ENCODE results near the gene SNED1. TPM values are rescaled to one million over a fixed set of nuclear protein-coding genes. Genes with fewer than 3 reads are reported as not detected.

Gene SNED1
- total and polyA plus RNA-seq, 9 of the 15 experiments (the other 6 are each of a cell fraction or from before 2014, with no cell fraction given): 0.03 to 0.07 (median 0.05) TPM; not detected in 5

- peaks cover 0 to 9% of the 10 kb centered on the region in 2 experiments; a peak in 2 of 5 replicates for H3K4me1 ChIP-seq (replicated peaks in 1 of 2; ENCODE audit: control insufficient read depth in 2 of 2, insufficient read depth in 2 of 2, low read length in 2 of 2)
- TF ChIP-seq STAG1 (CRISPR knock-in tag; IDR thresholded peaks at IDR 0.05; ENCODE audit: borderline replicate concordance) (no peak), TRIM25 (IDR thresholded peaks at IDR 0.05; ENCODE audit: borderline replicate concordance) (no peak), ZNF780A (CRISPR knock-in tag; IDR thresholded peaks at IDR 0.05) (no peak), ELF1 (tag; IDR thresholded peaks at IDR 0.05) (no peak), ZKSCAN1 (IDR thresholded peaks at IDR 0.05; ENCODE audit: low read depth, low read length) (no peak), MTA1 (IDR thresholded peaks at IDR 0.05; ENCODE audit: borderline replicate concordance) (no peak), ZNF609 (CRISPR knock-in tag; IDR thresholded peaks at IDR 0.05; ENCODE audit: borderline replicate concordance) (no peak), ZBED1 (IDR thresholded peaks at IDR 0.05) (no peak), HDGF (IDR thresholded peaks at IDR 0.05) (no peak), MNT (conservative IDR thresholded peaks at IDR 0.05) (no peak), BDP1 (IDR thresholded peaks at IDR 0.05; ENCODE audit: insufficient read depth, insufficient read length) (no peak), CBX3 (IDR thresholded peaks at IDR 0.05; ENCODE audit: borderline replicate concordance in 1 of 2, low read length in 2 of 2) (no peak), ZNF778 (CRISPR knock-in tag; IDR thresholded peaks at IDR 0.05) (no peak)
These were observed 43.3 kb downstream of the SNED1 start for GRCh38 chr2:241041589-241042158.

More at GRCh38 chr2:241041589-241042158, 43.3 kb downstream of the SNED1 start:
- in situ Hi-C loops (cut with MboI) (no loop called here), intact Hi-C loops (cut with micrococcal nuclease) (no loop called here)
- Histone ChIP-seq H3K9ac (ENCODE audit: insufficient read depth in 1 of 2, low read depth in 2 of 2, low read length in 2 of 2) (no peak overlapping the region), H3K4me3 (no peak overlapping the region), H3K4me2 (ENCODE audit: insufficient read depth, low read length) (no peak overlapping the region), H3K9me3 (replicated peaks; ENCODE audit: control insufficient read depth, insufficient read depth, low read depth, low read length) (no peaks in the 10 kb centered on the region), H3K36me3 (ENCODE audit: control insufficient read depth, insufficient read depth, low read length) (no peaks in the 10 kb centered on the region), H3K79me2 (ENCODE audit: control insufficient read depth, insufficient read depth, low read length) (no peaks in the 10 kb centered on the region), H4K20me1 (replicated peaks; ENCODE audit: control insufficient read depth, insufficient read depth, low read length) (no peaks in the 10 kb centered on the region; the same call in 1 of the 2 replicates), H3K9me1 (ENCODE audit: control insufficient read depth, insufficient read depth, low read length) (no peaks in the 10 kb centered on the region), H3K27me3 (ENCODE audit: control insufficient read depth in 2 of 2, insufficient read depth in 2 of 2, low read length in 2 of 2) (peaks cover 0 to 38% of the 10 kb centered on the region in 2 experiments; a peak in 2 of 5 replicates), H3K27ac (ENCODE audit: extremely low read depth, low read depth, low read length) (no peak overlapping the region), H2AFZ (ENCODE audit: low read depth, low read length) (no peak overlapping the region)
- POLR2A ChIA-PET: no interaction called here
- WGBS (ENCODE audit: insufficient coverage, low coverage, missing lambda C conversion rate): 0% methylated on average over 4 of the region's 5 CpGs
- DNase-seq (ENCODE audit: extremely low read depth in 1 of 4, low spot score in 3 of 4) (no peak), FAIRE-seq (no peak), ATAC-seq (no peak)
- CTCF ChIA-PET (ENCODE audit: low intra/inter-chr PET ratio): interaction anchor here (0.6 kb wide), 1 partner anchor 10 kb away, joined by 3 read pairs; no protein-coding TSS in a partner anchor
- BruUV-seq (replicated peaks): no TSS peak
